ENCODE results near the gene FSD1L.
A peak's percentile ranks its signal among the peaks of the same experiment; 100 is the strongest.
"Not testable (repeated sequence)": the region's sequence is repeated elsewhere in the genome, so short reads cannot be mapped to it uniquely, and the experiment has no call there.

Gene FSD1L

DNA sequence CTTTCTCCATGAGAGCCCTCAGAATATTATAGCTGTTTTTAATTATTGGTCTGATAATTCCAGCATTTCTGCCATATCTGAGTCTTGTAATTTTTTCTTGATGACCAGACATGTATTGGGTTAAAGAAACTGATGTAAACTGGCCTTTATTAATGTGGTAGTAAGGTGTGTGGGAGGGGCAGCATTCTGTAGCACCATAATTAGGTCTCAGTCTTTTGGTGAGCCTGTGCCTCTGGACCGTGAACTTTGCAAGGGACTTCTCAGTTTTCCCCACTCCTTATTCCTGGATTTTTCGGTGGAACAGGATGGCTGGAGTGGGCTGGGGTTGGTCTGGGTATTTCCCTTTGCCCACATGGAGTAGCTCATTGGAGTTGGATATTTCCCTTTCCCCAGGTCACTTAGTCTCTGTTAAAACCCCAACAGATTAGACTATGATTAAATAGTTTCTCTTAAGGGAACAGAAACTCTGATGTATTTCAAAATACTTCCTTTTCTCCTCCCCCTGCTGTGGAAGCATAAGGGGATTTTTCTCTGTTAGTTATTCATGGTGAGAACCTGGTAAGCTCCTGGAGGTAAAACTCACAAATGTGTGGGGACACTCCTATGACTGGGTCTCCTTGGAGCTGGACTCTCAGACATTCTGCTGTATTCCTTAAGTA lies 52.4 kb downstream of the FSD1L start:
- H3K4me3 Mint-ChIP-seq: no peak overlapping the region

DNA sequence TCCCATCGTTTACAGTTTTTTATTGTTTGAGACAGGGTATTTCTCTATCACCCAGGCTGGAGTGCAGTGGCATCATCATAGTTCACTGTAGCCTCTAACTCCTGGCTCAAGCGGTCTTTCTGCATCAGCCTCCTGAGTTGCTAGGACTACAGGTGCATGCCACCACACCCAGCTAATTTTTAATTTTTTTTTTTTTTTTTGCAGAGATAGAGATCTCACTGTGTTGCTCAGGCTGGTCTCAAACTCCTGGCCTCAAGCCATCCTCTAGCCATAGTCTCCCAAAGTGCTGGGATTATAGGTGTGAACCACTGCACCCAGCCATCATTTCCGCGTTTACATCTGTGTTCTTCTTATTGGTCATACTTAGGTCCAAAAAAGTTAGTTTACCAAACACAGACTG lies 53.6 kb downstream of the FSD1L start:
- Mint-ChIP-seq H3K9me3 (no peaks in the 10 kb centered on the region), H3K4me3 (no peak overlapping the region), H3K27ac (no peak overlapping the region), H3K4me1 (no peaks in the 10 kb centered on the region), H3K36me3 (no peaks in the 10 kb centered on the region)
- no peak for ATAC-seq
- DNase-seq (ENCODE audit: low spot score in 2 of 2): no peak

More for the DNA sequence above, 52.4 kb downstream of the FSD1L start:
- no peaks in the 10 kb centered on the region for H3K9me3 Mint-ChIP-seq
- ATAC-seq (no peak), DNase-seq (ENCODE audit: low spot score in 2 of 2) (no peak)
- no peak overlapping the region for H3K27ac Mint-ChIP-seq
- H3K36me3 Mint-ChIP-seq: no peaks in the 10 kb centered on the region
- no peaks in the 10 kb centered on the region for H3K4me1 Mint-ChIP-seq

GRCh38 chr9:105502276-105502675 lies 54.4 kb downstream of the FSD1L start:
- no peak for ATAC-seq
- H3K4me1 Mint-ChIP-seq: no peaks in the 10 kb centered on the region
- H3K36me3 Mint-ChIP-seq: no peaks in the 10 kb centered on the region
- no peak overlapping the region for H3K27ac Mint-ChIP-seq
- H3K4me3 Mint-ChIP-seq: no peak overlapping the region
- no peaks in the 10 kb centered on the region for H3K9me3 Mint-ChIP-seq
- no peak for DNase-seq (ENCODE audit: low spot score in 2 of 2)

- H3K9me3 Mint-ChIP-seq: no peaks in the 10 kb centered on the region
- H3K27ac Mint-ChIP-seq: no peak overlapping the region
- H3K4me3 Mint-ChIP-seq: no peak overlapping the region
- no peaks in the 10 kb centered on the region for H3K4me1 Mint-ChIP-seq
- H3K36me3 Mint-ChIP-seq: no peaks in the 10 kb centered on the region
- ATAC-seq (no peak), DNase-seq (ENCODE audit: low spot score in 2 of 2) (no peak)
These were observed 56.0 kb downstream of the FSD1L start for GRCh38 chr9:105503881-105504280.

- H3K36me3 Mint-ChIP-seq: no peaks in the 10 kb centered on the region
- no peak overlapping the region for H3K27ac Mint-ChIP-seq
- DNase-seq (ENCODE audit: low spot score in 2 of 2): no peak
- no peak for ATAC-seq
- no peaks in the 10 kb centered on the region for H3K9me3 Mint-ChIP-seq
- H3K4me1 Mint-ChIP-seq: no peaks in the 10 kb centered on the region
- H3K4me3 Mint-ChIP-seq: no peak overlapping the region
These were observed 59.4 kb downstream of the FSD1L start for GRCh38 chr9:105507096-105507790.

DNA sequence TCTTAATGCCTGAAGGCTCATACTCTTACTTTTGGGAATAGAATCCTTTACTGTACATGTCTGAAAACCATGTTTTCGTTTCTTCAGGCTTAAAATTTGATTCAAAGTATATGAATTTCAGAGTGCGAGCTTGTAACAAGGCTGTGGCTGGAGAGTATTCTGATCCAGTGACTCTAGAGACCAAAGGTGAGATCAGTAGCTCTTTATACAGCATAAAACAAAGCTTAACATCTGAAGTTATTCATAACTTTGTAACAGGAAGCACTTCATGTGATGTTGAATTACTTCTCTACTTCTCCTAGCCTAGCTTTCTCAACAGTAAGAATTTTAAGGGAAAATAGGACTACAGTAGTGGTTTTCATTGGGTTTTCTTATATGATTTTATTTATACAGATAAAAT lies 60.7 kb downstream of the FSD1L start:
- no peak overlapping the region for H3K4me3 Mint-ChIP-seq
- no peaks in the 10 kb centered on the region for H3K4me1 Mint-ChIP-seq
- no peak for ATAC-seq
- DNase-seq (ENCODE audit: low spot score in 2 of 2): no peak
- H3K9me3 Mint-ChIP-seq: no peaks in the 10 kb centered on the region
- H3K36me3 Mint-ChIP-seq: no peaks in the 10 kb centered on the region
- no peak overlapping the region for H3K27ac Mint-ChIP-seq

- DNase-seq (ENCODE audit: low spot score in 2 of 2) (no peak), ATAC-seq (peak; percentile 70)
- Mint-ChIP-seq H3K4me1 (no peaks in the 10 kb centered on the region), H3K4me3 (no peak overlapping the region), H3K9me3 (no peaks in the 10 kb centered on the region), H3K36me3 (no peaks in the 10 kb centered on the region), H3K27ac (no peak overlapping the region)
These were observed 62.2 kb downstream of the FSD1L start for GRCh38 chr9:105510024-105510423.

- no peak overlapping the region for H3K27ac Mint-ChIP-seq
- no peaks in the 10 kb centered on the region for H3K4me1 Mint-ChIP-seq
- ATAC-seq: no peak
- DNase-seq (ENCODE audit: low spot score in 2 of 2): no peak
- H3K36me3 Mint-ChIP-seq: no peaks in the 10 kb centered on the region
- H3K9me3 Mint-ChIP-seq: no peaks in the 10 kb centered on the region
- no peak overlapping the region for H3K4me3 Mint-ChIP-seq
These were observed 63.6 kb downstream of the FSD1L start for GRCh38 chr9:105511446-105511845.

- Mint-ChIP-seq H3K9me3 (peaks cover 2% of the 10 kb centered on the region), H3K4me3 (no peak overlapping the region), H3K27ac (no peak overlapping the region), H3K4me1 (no peaks in the 10 kb centered on the region), H3K36me3 (no peaks in the 10 kb centered on the region)
- ATAC-seq: no peak
- DNase-seq (ENCODE audit: low spot score in 2 of 2): no peak
These were observed 68.1 kb downstream of the FSD1L start for GRCh38 chr9:105515811-105516413.

DNA sequence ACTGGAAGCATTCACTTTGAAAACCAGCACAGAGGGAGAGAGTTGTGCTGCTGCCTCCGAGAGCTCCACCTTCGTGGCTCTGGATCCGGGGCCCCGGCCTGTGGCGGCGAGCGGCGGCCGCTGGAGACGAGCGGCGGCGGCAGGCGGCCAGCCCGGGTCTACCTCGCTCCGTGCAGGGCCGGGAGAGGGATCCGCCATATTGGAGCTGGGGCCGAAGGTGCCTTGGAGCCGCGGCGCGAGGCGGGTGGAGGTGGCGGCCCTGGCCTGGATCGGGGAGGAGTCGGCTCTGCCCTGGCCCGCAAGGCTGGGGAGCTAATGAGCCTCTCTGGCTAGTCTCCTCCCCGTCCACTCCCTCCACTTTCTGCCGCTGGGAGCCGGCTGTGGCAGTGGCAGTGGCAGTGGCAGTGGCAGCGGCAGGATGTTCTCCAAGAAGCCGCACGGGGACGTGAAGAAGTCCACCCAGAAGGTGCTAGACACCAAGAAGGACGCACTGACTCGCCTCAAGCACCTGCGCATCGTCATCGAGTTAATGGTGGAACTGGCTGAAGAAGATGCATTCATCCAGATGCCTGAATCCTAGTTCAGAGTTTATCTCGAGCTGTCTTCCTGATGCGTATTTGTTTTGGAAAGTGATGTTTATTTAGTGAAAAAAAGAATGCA lies 72.0 kb downstream of the FSD1L start:
- not testable (repeated sequence) for H3K4me3 Mint-ChIP-seq, H3K4me1 Mint-ChIP-seq, H3K36me3 Mint-ChIP-seq, H3K27ac Mint-ChIP-seq, H3K9me3 Mint-ChIP-seq
- ATAC-seq (peak; percentile 78), DNase-seq (ENCODE audit: low spot score in 2 of 2) (peak; percentile 14 to 57)

GRCh38 chr9:105520992-105521391 lies 73.2 kb downstream of the FSD1L start:
- H3K36me3 Mint-ChIP-seq; H3K4me3 Mint-ChIP-seq; DNase-seq (ENCODE audit: low spot score in 2 of 2); H3K4me1 Mint-ChIP-seq; H3K9me3 Mint-ChIP-seq; H3K27ac Mint-ChIP-seq; ATAC-seq: not testable (repeated sequence)

GRCh38 chr9:105522618-105523385 lies 75.0 kb downstream of the FSD1L start:
- DNase-seq (ENCODE audit: low spot score in 2 of 2); H3K27ac Mint-ChIP-seq; H3K36me3 Mint-ChIP-seq; H3K4me1 Mint-ChIP-seq; H3K4me3 Mint-ChIP-seq; H3K9me3 Mint-ChIP-seq: not testable (repeated sequence)
- peak; percentile 53 for ATAC-seq

- H3K4me3 Mint-ChIP-seq: no peak overlapping the region
- H3K27ac Mint-ChIP-seq: no peak overlapping the region
- H3K9me3 Mint-ChIP-seq: peaks cover 2% of the 10 kb centered on the region
- H3K4me1 Mint-ChIP-seq: peaks cover 7% of the 10 kb centered on the region
- no peak for DNase-seq (ENCODE audit: low spot score in 2 of 2)
- no peaks in the 10 kb centered on the region for H3K36me3 Mint-ChIP-seq
- no peak for ATAC-seq
These were observed 83.7 kb downstream of the FSD1L start for GRCh38 chr9:105531530-105531929.

GRCh38 chr9:105535920-105536668 lies 88.3 kb downstream of the FSD1L start:
- Mint-ChIP-seq H3K4me1 (peaks cover 4% of the 10 kb centered on the region), H3K27ac (no peak overlapping the region), H3K36me3 (no peaks in the 10 kb centered on the region), H3K9me3 (no peaks in the 10 kb centered on the region), H3K4me3 (no peak overlapping the region)
- peak; percentile 70 for ATAC-seq
- DNase-seq (ENCODE audit: low spot score in 2 of 2): no peak

Data from stimulated activated effector memory CD8-positive, alpha-beta T cell treated with anti-CD3 and anti-CD28 coated beads, Interleukin-12 subunit alpha, Interleukin-12 subunit beta, amount 100 ng/mL, for 72 hours (primary cell).